Chondrocyte (in vitro differentiated cells): ENCODE results near the gene STX5. TPM values are rescaled to one million over a fixed set of nuclear protein-coding genes. Genes with fewer than 3 reads are reported as not detected.
A peak's percentile ranks its signal among the peaks of the same experiment; 100 is the strongest.

Experiments
- DNase-seq: peaks from one replicate; pipeline ENCODE4 v3.0.0; 2021; ENCODE audit warnings: mixed read lengths, low spot score
- H3K27ac Mint-ChIP-seq: one replicate; pipeline ENCODE4 v1.8.0; 2021; ENCODE audit warnings: mild to moderate bottlenecking, moderate library complexity, mixed read lengths; ENCODE audit not compliant: unreplicated experiment
- H3K27me3 Mint-ChIP-seq: 2 replicates; pipeline ENCODE4 v1.8.0; 2021; ENCODE audit warnings: low read depth, mixed read lengths
- H3K36me3 Mint-ChIP-seq: 2 replicates; pipeline ENCODE4 v1.8.0; 2021; ENCODE audit warnings: low read depth, mixed read lengths
- H3K4me1 Mint-ChIP-seq: 2 replicates; pipeline ENCODE4 v1.8.0; 2021; ENCODE audit warnings: low read depth, mild to moderate bottlenecking, mixed read lengths
- H3K4me3 Mint-ChIP-seq: one replicate; pipeline ENCODE4 v1.8.0; 2021; ENCODE audit warnings: mild to moderate bottlenecking, moderate library complexity, mixed read lengths; ENCODE audit not compliant: unreplicated experiment
- H3K9me3 Mint-ChIP-seq: 2 replicates; pipeline ENCODE4 v1.8.0; 2021; ENCODE audit warnings: low read depth, mixed read lengths
- total RNA-seq: library from RNA; stranded (reverse); gene quantifications from 3 replicates; pipeline ENCODE4 v1.2.1, GENCODE V29; 2021
- TF ChIP-seq, protein P1 (sequence below): fragments of 200-600 bp; sonication (generic); IDR thresholded peaks from 2 replicates; pipeline ENCODE4 v1.5.0; 2021; ENCODE audit warnings: antibody characterized with exemption, mild to moderate bottlenecking, moderate library complexity

Gene STX5
- total RNA-seq, 1 donor from 2014 or later = 45.5 TPM

DNA sequence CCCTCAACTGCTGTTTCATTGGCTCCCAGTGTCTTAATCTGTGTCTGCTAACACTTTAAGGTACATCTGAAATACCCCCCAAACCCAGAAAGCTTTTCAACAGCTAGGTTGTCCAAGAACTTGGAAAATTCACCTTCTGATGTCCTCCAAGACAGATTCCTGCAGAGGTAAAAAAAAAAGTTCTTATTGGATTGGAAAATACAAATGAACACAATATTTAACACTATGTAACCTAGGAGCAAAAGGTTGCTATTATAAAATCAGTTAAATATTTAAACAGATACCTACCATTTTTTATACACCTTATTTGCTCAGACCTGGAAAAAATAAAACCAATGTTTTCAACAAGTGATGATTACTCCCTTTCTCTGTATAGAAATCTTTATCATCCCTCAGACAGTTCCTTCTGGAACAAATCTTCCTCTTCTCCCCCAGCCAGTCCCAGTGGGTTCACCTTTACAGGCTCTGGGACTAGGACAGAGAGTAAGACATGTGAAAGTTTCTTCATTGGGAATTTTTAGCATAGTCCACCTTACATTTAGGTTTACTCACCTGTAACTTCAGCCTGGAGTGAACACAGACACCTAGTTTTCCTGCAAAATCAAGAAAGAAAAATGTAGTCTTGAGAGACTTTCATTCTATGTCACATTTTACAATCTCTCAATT is 20.8 kb upstream of the STX5 start:
- Mint-ChIP-seq H3K4me3 (no peak overlapping the region), H3K9me3 (no peaks in the 10 kb centered on the region), H3K27ac (peak overlapping the region; percentile 22), H3K4me1 (peaks cover 47% of the 10 kb centered on the region), H3K27me3 (no peaks in the 10 kb centered on the region), H3K36me3 (peaks cover 31% of the 10 kb centered on the region)
- TF ChIP-seq, protein P1, sequence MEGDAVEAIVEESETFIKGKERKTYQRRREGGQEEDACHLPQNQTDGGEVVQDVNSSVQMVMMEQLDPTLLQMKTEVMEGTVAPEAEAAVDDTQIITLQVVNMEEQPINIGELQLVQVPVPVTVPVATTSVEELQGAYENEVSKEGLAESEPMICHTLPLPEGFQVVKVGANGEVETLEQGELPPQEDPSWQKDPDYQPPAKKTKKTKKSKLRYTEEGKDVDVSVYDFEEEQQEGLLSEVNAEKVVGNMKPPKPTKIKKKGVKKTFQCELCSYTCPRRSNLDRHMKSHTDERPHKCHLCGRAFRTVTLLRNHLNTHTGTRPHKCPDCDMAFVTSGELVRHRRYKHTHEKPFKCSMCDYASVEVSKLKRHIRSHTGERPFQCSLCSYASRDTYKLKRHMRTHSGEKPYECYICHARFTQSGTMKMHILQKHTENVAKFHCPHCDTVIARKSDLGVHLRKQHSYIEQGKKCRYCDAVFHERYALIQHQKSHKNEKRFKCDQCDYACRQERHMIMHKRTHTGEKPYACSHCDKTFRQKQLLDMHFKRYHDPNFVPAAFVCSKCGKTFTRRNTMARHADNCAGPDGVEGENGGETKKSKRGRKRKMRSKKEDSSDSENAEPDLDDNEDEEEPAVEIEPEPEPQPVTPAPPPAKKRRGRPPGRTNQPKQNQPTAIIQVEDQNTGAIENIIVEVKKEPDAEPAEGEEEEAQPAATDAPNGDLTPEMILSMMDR = no peak
- no peak for DNase-seq

DNA sequence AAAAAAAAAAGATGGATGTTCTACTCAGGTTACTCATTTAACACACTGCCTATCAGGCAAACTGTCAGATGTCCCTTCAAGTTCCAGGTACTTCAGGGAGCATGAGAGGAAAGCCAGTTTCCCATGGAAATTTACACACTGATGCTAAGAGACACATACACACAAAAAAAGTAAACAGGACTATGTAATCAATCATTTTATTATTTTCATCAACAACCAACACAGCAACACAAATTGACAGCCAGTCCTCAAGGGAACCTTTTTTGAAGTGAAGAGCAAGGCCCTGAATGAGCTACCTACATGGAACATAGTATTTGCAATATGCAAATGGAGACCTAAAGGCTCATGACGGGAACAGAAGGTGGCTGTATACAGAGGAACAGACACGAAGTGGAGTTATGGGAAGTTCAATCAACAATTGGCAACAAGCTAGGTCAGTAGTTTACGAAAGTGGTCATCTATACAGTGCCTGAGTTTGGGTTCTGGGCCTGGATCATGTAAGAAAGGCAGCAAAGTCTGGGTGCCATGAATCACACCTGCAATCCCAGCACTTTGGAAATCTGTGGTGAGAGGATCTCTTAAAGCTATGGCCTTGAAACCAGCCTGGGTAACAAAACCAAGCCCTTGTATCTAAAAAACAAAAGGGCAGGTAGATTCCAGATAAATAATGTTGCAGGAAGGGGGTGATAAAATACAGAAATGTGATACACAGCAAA is 20.1 kb upstream of the STX5 start:
- Mint-ChIP-seq H3K36me3 (peaks cover 31% of the 10 kb centered on the region), H3K9me3 (no peaks in the 10 kb centered on the region), H3K27ac (peak overlapping the region; percentile 41), H3K27me3 (no peaks in the 10 kb centered on the region), H3K4me1 (peaks cover 42% of the 10 kb centered on the region), H3K4me3 (no peak overlapping the region)
- no peak for DNase-seq
- TF ChIP-seq, protein P1 = no peak

DNA sequence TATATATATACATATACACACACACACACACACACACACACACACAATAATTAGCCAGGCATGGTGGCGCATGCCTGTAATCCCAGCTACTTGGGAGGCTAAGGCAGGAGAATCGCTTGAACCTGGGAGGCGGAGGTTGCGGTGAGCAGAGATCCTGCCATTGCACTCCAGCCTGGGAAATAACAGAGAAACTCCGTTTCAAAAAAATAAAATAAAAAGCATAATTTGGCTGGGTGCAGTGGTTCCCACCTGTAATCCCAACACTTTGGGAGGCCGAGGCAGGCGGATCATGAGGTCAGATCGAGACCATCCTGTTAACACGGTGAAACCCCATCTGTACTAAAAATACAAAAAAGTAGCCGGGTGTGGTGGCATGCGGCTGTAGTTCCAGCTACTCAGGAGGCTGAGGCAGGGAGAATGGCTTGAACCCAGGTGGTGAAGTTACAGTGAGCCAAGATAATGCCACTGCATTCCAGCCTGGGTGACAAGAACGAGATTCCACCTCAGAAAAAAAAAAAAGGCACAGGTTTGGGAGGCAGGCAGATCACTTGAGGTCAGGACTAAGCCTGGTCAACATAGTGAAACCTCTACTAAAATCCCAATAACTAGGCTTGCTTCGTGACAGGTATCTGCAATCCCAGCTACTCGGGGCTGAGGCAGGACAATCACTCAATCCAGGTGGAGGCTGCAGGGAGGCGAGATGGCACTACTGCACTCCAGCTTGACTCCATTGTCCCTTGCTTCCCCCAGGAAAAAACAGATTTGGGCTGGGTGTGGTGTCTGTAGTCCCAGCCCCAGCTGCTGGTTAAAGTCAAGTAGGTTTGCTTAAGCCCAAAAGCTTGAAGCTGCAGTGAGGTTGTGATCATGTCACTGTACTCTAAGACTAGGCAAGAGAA is 19.3 kb upstream of the STX5 start:
- peak overlapping the region; percentile 22 for H3K27ac Mint-ChIP-seq
- H3K36me3 Mint-ChIP-seq = peaks cover 31% of the 10 kb centered on the region
- no peak overlapping the region for H3K4me3 Mint-ChIP-seq
- DNase-seq = no peak
- TF ChIP-seq, protein P1 = no peak
- H3K27me3 Mint-ChIP-seq = no peaks in the 10 kb centered on the region
- peaks cover 35% of the 10 kb centered on the region for H3K4me1 Mint-ChIP-seq
- no peaks in the 10 kb centered on the region for H3K9me3 Mint-ChIP-seq

DNA sequence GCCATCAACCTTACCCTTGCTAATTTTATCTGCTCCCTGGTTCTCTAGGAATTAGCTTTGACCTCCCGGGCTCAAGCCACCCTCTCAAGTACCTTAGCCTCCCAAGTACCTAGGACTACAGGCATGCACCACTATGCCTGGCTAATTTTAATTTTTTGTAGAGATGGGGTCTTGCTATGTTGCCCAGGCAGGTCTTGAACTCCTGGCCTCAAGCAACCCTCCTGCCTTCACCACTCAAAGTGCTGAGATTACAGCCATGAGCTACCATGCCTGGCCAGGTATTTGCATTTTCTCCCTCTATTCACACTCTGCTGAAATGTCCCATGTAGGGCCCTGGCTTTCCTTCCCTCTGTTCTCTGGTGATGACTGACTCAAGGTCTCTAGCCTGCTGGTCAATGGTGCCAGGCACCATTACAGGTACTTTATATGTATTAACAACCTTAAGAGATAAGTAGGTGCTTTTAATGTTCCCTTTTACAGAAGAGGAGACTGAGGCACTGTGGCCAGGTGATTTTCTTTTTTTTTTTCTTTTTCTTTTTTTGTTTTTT is 16.0 kb upstream of the STX5 start:
- peaks cover 9% of the 10 kb centered on the region for H3K36me3 Mint-ChIP-seq
- no peaks in the 10 kb centered on the region for H3K9me3 Mint-ChIP-seq
- H3K4me3 Mint-ChIP-seq = no peak overlapping the region
- no peak for DNase-seq
- H3K4me1 Mint-ChIP-seq = peaks cover 10% of the 10 kb centered on the region
- TF ChIP-seq, protein P1 = no peak
- H3K27ac Mint-ChIP-seq = no peak overlapping the region
- H3K27me3 Mint-ChIP-seq = no peaks in the 10 kb centered on the region

DNA sequence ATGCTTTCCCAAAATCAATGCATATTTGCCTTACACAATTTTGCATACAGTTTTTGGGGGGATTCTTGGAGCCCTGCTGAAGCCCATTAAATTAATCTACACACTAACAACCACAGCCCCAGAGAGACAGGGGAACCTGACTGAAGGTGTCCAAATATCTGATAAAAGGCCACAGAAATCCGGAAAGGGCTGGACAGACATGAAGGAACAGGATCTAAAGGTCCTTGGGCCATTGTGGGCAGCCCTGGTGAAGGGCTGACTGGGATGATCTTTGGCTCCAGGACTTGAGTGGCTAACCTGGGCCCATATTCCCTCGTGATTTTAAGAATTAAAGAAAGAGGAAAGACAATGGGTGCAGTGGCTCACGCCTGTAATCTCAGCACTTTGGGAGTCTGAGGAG is 14.3 kb upstream of the STX5 start:
- TF ChIP-seq, protein P1 = no peak
- H3K36me3 Mint-ChIP-seq = no peaks in the 10 kb centered on the region
- no peaks in the 10 kb centered on the region for H3K9me3 Mint-ChIP-seq
- H3K27me3 Mint-ChIP-seq = no peaks in the 10 kb centered on the region
- no peak for DNase-seq
- H3K4me1 Mint-ChIP-seq = no peaks in the 10 kb centered on the region
- no peak overlapping the region for H3K27ac Mint-ChIP-seq
- H3K4me3 Mint-ChIP-seq = no peak overlapping the region
